HUES6 (cell line): Measurements from ENCODE around the gene RASAL2.

Experiments used
- H3K27ac ChIP-seq: 2 replicates; pipeline ENCODE4 v1.7.0; 2013; ENCODE audit warnings: low read depth, mild to moderate bottlenecking, low read length, inconsistent platforms
- H3K27me3 ChIP-seq: 2 replicates; pipeline ENCODE4 v1.6.1; 2013; ENCODE audit warnings: low read length; ENCODE audit not compliant: control insufficient read depth, insufficient read depth
- H3K36me3 ChIP-seq: 2 replicates; pipeline ENCODE4 v1.6.1; 2013; ENCODE audit warnings: low read length; ENCODE audit not compliant: control insufficient read depth, insufficient read depth
- H3K4me1 ChIP-seq: 2 replicates; pipeline ENCODE4 v1.6.1; 2013; ENCODE audit warnings: low read length; ENCODE audit not compliant: control insufficient read depth, insufficient read depth
- H3K4me3 ChIP-seq: 2 replicates; pipeline ENCODE4 v1.5.1; 2013; ENCODE audit warnings: low read depth, low read length
- H3K9ac ChIP-seq: one replicate; pipeline ENCODE4 v1.6.1; 2013; ENCODE audit warnings: mild to moderate bottlenecking, low read length
- H3K9me3 ChIP-seq: 2 replicates; pipeline ENCODE4 v1.6.1; 2013; ENCODE audit warnings: low read depth, low read length; ENCODE audit not compliant: control insufficient read depth, insufficient read depth

RASAL2 gene

DNA sequence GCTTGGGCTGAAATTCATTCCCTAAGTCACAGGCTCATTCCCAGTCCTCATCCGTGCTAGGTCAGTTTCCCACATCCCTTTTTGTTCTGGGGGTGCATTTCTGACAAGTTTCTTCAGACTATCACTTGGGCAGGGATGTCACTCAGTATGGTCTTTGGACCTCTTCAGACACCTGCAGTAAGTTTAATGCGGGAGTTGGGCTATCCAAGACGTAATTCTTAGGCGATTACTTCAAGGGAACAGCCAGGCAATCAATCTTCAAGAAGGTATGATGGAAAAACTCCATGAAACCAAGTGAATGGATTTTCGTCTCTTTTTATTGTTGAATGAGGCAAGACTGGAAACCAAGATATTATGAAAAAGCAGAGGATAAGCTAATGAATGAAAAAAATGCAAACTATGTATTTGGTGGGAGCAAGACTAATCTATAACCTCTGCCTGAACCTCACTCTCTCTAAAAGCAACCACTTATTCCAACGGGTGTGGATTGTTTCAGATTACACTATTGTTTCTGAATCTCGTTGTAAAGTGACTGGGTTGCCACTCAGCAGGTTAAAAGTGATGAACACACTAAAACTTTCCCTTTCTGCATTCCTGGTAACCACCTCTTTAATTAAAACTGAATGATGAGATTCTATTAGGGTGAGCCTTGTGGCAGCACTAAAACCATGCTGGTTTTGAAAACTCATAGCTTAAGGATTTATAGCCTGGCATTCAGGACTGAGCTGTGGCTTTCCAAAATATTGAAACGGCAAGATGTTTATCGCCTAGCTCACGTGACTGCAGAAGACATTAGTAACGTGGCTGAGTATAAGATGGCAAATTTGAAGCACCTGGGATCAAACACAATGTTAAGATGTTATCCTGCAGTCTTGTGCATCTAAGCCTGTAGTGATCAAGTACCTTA, 1.1 kb downstream of the RASAL2 start:
- H3K27me3 ChIP-seq: no peaks in the 10 kb centered on the region
- H3K27ac ChIP-seq: no peak overlapping the region; the same call in 1 of the 2 replicates
- H3K4me3 ChIP-seq: peak overlapping the region; percentile 91
- H3K9me3 ChIP-seq: no peaks in the 10 kb centered on the region
- peak overlapping the region; percentile 89 for H3K9ac ChIP-seq
- no peaks in the 10 kb centered on the region for H3K36me3 ChIP-seq
- peaks cover 37% of the 10 kb centered on the region for H3K4me1 ChIP-seq

DNA sequence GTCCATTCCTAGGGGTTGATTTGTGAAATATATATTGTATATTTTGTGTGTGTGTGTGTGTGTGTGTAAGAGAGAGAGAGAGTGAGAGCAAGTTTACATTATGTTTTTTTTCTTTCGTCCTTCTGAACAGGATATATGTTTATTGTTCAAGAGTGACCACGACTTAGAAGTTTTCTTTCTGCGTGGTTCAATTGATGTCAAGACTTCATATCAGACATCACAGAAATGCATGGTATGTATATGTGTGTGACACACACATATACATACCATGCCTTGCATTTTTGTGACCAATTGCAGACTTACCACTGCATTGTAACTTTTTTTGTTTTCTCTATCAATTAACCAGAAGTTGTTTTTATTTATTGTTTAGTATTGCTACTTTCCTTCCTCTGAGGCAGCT, 2.5 kb downstream of the RASAL2 start:
- Histone ChIP-seq H3K27me3 (no peaks in the 10 kb centered on the region), H3K36me3 (no peaks in the 10 kb centered on the region), H3K27ac (no peak overlapping the region), H3K9me3 (no peaks in the 10 kb centered on the region), H3K4me1 (peaks cover 47% of the 10 kb centered on the region), H3K9ac (no peak overlapping the region), H3K4me3 (peak overlapping the region; percentile 91)

DNA sequence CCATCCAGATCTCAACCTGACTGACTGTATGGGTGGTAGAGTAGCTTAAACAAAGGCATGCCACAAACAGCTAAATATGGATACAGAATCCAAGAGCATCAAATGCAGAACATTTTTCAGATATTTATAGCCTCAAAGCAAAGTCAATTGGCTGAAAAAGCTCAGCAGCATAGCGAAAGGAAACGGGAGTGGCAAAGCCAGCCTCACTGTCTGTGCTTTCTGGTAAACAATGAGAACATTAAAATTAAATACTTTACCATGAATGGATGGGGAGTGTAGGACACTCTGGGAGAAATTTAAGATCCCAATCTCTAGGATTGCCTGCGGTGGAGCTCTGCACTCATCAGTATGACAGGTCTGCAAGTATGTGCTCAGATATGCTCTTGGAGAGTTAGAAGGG, 4.4 kb downstream of the RASAL2 start:
- Histone ChIP-seq H3K4me3 (no peak overlapping the region), H3K9ac (no peak overlapping the region), H3K27ac (no peak overlapping the region)

DNA sequence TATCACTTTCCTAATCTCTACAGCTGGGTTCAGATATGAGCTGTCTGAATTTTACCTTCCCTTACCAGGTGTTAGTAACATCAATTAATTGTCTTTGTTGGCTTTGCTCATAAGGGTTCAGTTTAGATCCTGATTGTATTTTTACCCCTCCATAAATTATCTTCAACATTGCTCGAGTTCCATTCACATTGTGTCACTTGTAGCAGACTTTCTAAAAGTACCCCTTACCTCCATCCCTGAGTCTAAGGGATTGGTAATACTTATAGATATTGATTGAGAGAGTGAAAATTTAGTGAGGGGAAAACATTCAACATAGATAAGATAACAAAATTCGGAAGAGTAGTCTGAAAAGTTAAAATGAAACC, 7.3 kb downstream of the RASAL2 start:
- no peaks in the 10 kb centered on the region for H3K36me3 ChIP-seq
- no peak overlapping the region for H3K27ac ChIP-seq
- no peaks in the 10 kb centered on the region for H3K9me3 ChIP-seq
- no peak overlapping the region for H3K4me3 ChIP-seq
- H3K9ac ChIP-seq: no peak overlapping the region
- peaks cover 28% of the 10 kb centered on the region for H3K4me1 ChIP-seq
- H3K27me3 ChIP-seq: no peaks in the 10 kb centered on the region

More for the DNA sequence above, 4.4 kb downstream of the RASAL2 start:
- Histone ChIP-seq H3K4me1 (peaks cover 44% of the 10 kb centered on the region), H3K36me3 (no peaks in the 10 kb centered on the region), H3K27me3 (no peaks in the 10 kb centered on the region), H3K9me3 (no peaks in the 10 kb centered on the region)

DNA sequence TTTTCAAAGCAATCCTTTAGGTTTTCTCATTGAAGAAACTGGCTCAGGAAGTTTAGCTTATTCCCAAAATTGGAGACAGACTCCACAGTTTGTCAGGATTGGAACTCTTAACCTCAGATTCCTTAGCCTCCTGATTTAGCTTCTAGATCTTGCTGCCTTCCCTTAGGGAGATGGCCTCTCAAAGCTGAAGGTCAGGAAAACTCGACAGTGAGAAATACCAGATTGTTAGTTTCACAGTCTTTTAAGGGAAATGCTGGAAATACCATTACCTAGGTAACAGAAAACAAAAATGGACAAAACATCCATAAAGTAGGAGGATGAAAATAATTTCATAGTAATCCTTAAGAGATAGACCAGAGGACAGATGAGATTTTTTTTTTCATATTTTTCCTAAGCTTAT, 7.8 kb downstream of the RASAL2 start:
- Histone ChIP-seq H3K4me1 (peaks cover 24% of the 10 kb centered on the region), H3K27me3 (no peaks in the 10 kb centered on the region), H3K4me3 (no peak overlapping the region), H3K27ac (no peak overlapping the region), H3K9ac (no peak overlapping the region), H3K9me3 (no peaks in the 10 kb centered on the region), H3K36me3 (no peaks in the 10 kb centered on the region)

DNA sequence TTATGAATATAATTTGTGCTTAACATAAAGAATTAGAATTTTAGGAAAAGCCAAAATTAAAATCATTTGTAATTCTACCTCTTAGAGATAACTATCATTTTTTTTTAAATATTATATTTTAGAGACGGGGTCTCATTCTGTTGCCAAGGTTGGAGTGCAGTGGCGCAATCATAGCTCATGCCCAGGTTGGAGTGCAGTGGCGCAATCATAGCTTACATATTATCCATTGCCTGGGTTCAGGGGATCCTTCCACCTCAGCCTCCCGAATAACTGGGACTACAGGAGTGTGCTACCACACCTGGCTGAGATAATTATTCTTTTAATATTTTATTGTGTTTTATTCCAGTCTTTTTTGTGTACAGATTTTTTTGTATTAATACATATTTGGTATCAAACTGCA, 8.3 kb downstream of the RASAL2 start:
- Histone ChIP-seq H3K4me3 (no peak overlapping the region), H3K36me3 (no peaks in the 10 kb centered on the region), H3K9ac (no peak overlapping the region), H3K27ac (no peak overlapping the region), H3K27me3 (no peaks in the 10 kb centered on the region), H3K9me3 (no peaks in the 10 kb centered on the region), H3K4me1 (peaks cover 21% of the 10 kb centered on the region)

DNA sequence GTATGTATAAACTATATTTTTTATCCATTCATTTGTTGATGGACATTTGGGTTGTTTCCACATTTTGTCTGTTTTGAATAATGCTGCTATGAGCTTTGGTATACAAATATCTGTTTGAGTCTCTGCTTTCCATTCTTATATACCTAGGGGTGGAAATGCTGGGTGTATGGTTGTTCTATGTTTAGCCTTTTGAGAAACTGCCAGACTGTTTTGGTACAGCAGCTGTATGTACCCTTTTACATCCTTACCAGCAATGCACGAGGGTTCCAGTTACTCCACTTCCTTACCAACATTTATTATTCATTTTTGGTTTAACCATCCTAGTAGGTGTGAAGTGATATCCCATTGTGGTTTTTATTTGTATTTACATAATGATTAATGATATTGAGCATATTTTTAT, 13.9 kb downstream of the RASAL2 start:
- Histone ChIP-seq H3K9ac (no peak overlapping the region), H3K36me3 (no peaks in the 10 kb centered on the region), H3K9me3 (no peaks in the 10 kb centered on the region), H3K4me1 (no peaks in the 10 kb centered on the region), H3K27me3 (no peaks in the 10 kb centered on the region), H3K4me3 (no peak overlapping the region), H3K27ac (no peak overlapping the region)

DNA sequence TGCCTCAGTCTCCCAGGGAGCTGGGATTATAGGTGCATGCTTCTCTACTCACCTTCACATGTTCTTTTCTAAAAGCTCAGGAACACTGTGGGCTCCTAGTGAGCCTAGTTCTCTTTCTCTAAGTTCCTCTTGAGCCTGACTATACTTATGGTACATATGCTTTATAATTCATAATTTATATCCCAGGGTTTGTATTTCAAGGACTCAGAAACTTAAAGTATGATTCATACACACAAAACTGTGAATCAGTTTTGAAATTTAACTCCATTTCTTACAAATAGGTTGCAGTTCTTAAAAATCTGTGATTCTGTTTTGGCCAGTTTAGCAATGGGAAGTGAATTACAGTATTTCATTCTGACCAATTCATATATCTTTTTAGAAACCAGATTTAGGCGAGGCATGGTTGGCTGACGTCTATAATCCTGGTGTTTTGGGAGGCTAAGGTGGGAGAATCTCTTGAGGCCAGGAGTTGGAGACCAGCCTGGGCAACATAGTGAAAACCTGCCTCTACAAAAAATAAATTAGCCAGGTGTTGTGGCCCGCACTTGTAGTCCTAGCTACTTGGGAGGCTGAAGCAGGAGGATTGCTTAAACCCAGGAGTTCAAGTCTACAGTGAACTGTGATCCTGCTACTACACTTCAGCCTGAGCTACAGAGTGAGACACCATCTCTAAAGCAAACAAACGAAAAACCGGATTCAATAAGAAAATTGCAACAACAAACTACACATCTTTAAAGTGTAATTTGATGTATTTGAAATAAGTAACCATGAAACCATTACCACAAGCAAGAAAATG, 15.6 kb downstream of the RASAL2 start:
- Histone ChIP-seq H3K9me3 (no peaks in the 10 kb centered on the region), H3K27me3 (no peaks in the 10 kb centered on the region), H3K4me3 (no peak overlapping the region), H3K9ac (no peak overlapping the region), H3K27ac (no peak overlapping the region), H3K36me3 (no peaks in the 10 kb centered on the region), H3K4me1 (0 out of 2 replicates have a peak, but pooled peaks cover 5% of the 10 kb centered on the region)

DNA sequence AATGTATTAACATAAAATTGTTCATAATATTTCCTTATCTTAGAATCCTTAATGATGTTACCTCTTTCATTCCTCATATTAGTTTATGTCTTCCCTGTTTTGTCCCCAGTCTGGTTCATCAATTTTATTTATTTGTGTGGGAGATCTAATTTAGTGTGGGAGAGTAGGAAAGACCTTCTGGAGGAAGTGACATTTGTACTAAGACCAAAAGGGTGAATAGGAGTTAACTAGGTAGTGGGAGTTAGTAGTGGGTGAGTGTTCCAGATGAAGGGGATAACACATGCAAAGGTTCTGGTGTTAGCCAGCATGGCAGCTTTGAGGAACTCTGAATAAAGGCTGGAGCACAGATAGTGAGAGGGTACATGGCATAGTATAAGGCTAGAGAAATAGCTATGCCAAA, 21.4 kb downstream of the RASAL2 start:
- no peak overlapping the region for H3K27ac ChIP-seq
- H3K27me3 ChIP-seq: no peaks in the 10 kb centered on the region
- H3K9ac ChIP-seq: no peak overlapping the region
- H3K4me1 ChIP-seq: 0 out of 2 replicates have a peak, but pooled peaks cover 5% of the 10 kb centered on the region
- no peaks in the 10 kb centered on the region; the same call in none of the 2 replicates for H3K36me3 ChIP-seq
- H3K9me3 ChIP-seq: peaks cover 16% of the 10 kb centered on the region
- H3K4me3 ChIP-seq: no peak overlapping the region

DNA sequence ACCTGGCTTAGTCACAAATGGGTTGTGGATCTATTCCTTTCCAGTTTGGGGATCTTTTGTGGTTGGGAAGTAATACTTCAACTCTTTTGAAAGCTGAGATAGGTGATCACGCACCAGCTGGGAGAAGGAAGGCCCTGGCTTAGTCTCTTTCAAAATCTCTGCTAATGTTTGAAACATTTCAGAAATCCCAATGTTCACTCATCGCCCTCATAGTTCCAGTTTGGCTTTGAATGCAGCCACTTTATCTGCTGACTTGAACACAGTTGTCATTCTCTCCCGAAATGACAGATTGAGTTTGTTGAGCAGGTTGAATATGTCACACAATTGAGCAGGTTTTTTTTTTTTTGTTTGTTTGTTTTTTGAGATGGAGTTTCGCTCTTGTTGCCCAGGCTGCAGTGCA, 24.6 kb downstream of the RASAL2 start:
- no peak overlapping the region for H3K27ac ChIP-seq
- no peaks in the 10 kb centered on the region; the same call in none of the 2 replicates for H3K36me3 ChIP-seq
- H3K4me3 ChIP-seq: no peak overlapping the region
- H3K4me1 ChIP-seq: peaks cover 10% of the 10 kb centered on the region; the same call in 1 of the 2 replicates
- H3K9me3 ChIP-seq: peaks cover 22% of the 10 kb centered on the region
- H3K27me3 ChIP-seq: no peaks in the 10 kb centered on the region
- H3K9ac ChIP-seq: no peak overlapping the region

DNA sequence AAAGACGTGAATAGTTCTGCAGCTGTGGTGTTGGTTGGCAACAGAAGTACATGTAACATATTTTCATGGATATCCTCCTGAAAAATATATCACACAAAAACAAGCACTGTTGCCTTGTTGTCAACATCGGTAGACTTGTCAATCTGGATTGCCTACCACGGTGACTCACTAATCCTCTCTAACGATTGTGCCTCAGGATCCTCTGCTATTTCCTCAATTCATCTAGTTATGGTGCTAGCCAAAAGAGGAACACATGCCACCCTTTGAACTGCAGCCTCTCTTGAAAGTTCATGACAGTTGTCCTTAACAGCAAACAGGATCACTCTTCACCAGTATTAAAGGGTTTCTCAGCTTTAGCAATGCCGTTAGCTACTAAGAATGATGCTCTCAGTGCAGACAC, 25.7 kb downstream of the RASAL2 start:
- peaks cover 22% of the 10 kb centered on the region for H3K9me3 ChIP-seq
- H3K27ac ChIP-seq: no peak overlapping the region
- no peaks in the 10 kb centered on the region for H3K27me3 ChIP-seq
- H3K4me3 ChIP-seq: no peak overlapping the region
- no peak overlapping the region for H3K9ac ChIP-seq
- H3K4me1 ChIP-seq: peaks cover 18% of the 10 kb centered on the region; the same call in 1 of the 2 replicates
- no peaks in the 10 kb centered on the region; the same call in none of the 2 replicates for H3K36me3 ChIP-seq
